Pulmonary artery endothelial cell (primary cell): ENCODE measurements around the gene NEK11. TPM values are rescaled to one million over a fixed set of nuclear protein-coding genes. Genes with fewer than 3 reads are reported as not detected.
"Not testable (repeated sequence)": the region's sequence is repeated elsewhere in the genome, so short reads cannot be mapped to it uniquely, and the experiment has no call there.

ENCODE experiments used
- DNase-seq: peaks from one replicate; pipeline ENCODE4 v3.0.0-alpha.2; 2011; ENCODE audit warnings: low read depth, low spot score
- total RNA-seq: library from RNA; depleted of rRNA; stranded (reverse); fragments of >200 nt; gene quantifications from 2 replicates; pipeline ENCODE4 v1.2.3, GENCODE V29; 2014

NEK11 gene
- total RNA-seq, 1 donor from 2014 or later = 2.2 TPM

- DNase-seq = no peak
These were observed 11.6 kb downstream of the NEK11 start for GRCh38 chr3:131038326-131038725.

- DNase-seq = not testable (repeated sequence)
These were observed 15.8 kb downstream of the NEK11 start for GRCh38 chr3:131042271-131042985.

GRCh38 chr3:131047582-131047981 lies 20.9 kb downstream of the NEK11 start:
- DNase-seq = no peak

- no peak for DNase-seq
These were observed 21.4 kb downstream of the NEK11 start for GRCh38 chr3:131048030-131048429.

GRCh38 chr3:131050001-131050400 lies 23.3 kb downstream of the NEK11 start:
- DNase-seq = no peak

- DNase-seq = no peak
These were observed 26.6 kb downstream of the NEK11 start for GRCh38 chr3:131053043-131053859.

- no peak for DNase-seq
These were observed 41.3 kb downstream of the NEK11 start for GRCh38 chr3:131067983-131068382.

- no peak for DNase-seq
These were observed 45.5 kb downstream of the NEK11 start for GRCh38 chr3:131072099-131072559.

GRCh38 chr3:131072845-131073244 lies 46.2 kb downstream of the NEK11 start:
- DNase-seq = no peak

GRCh38 chr3:131075632-131076328 lies 49.1 kb downstream of the NEK11 start:
- DNase-seq = no peak

- no peak for DNase-seq
These were observed 51.2 kb downstream of the NEK11 start for GRCh38 chr3:131077904-131078303.

GRCh38 chr3:131079086-131079485 lies 52.4 kb downstream of the NEK11 start:
- no peak for DNase-seq

GRCh38 chr3:131081224-131081623 lies 54.5 kb downstream of the NEK11 start:
- DNase-seq = no peak

- no peak for DNase-seq
These were observed 55.6 kb downstream of the NEK11 start for GRCh38 chr3:131082246-131082645.

- DNase-seq = no peak
These were observed 56.5 kb downstream of the NEK11 start for GRCh38 chr3:131082871-131083863.

- DNase-seq = no peak
These were observed 65.1 kb downstream of the NEK11 start for GRCh38 chr3:131091768-131092167.

- no peak for DNase-seq
These were observed 81.2 kb downstream of the NEK11 start for GRCh38 chr3:131107637-131108433.

- no peak for DNase-seq
These were observed 82.5 kb downstream of the NEK11 start for GRCh38 chr3:131109156-131109555.

- DNase-seq = no peak
These were observed 83.4 kb downstream of the NEK11 start for GRCh38 chr3:131110087-131110486.

GRCh38 chr3:131114256-131114655 lies 87.6 kb downstream of the NEK11 start:
- DNase-seq = no peak
